ENCODE measurements around the gene ARSD. TPM values are rescaled to one million over a fixed set of nuclear protein-coding genes. Genes with fewer than 3 reads are reported as not detected.
"Not testable (repeated sequence)": the region's sequence is repeated elsewhere in the genome, so short reads cannot be mapped to it uniquely, and the experiment has no call there.

Gene ARSD, protein sequence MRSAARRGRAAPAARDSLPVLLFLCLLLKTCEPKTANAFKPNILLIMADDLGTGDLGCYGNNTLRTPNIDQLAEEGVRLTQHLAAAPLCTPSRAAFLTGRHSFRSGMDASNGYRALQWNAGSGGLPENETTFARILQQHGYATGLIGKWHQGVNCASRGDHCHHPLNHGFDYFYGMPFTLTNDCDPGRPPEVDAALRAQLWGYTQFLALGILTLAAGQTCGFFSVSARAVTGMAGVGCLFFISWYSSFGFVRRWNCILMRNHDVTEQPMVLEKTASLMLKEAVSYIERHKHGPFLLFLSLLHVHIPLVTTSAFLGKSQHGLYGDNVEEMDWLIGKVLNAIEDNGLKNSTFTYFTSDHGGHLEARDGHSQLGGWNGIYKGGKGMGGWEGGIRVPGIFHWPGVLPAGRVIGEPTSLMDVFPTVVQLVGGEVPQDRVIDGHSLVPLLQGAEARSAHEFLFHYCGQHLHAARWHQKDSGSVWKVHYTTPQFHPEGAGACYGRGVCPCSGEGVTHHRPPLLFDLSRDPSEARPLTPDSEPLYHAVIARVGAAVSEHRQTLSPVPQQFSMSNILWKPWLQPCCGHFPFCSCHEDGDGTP
- 1 to 10 TPM in 1 of 2 experiments, under 1 TPM in 1; 0.98 to 1.2 TPM for total RNA-seq

- intact Hi-C loops (cut with micrococcal nuclease), result no loop called here
- no peaks in the 10 kb centered on the region for H3K36me3 Mint-ChIP-seq (ENCODE audit: low read depth)
- H3K27me3 Mint-ChIP-seq, result peaks cover 5% of the 10 kb centered on the region
- peaks cover 2% of the 10 kb centered on the region for H3K9me3 Mint-ChIP-seq
- POLR2A ChIA-PET, result no interaction called here
- no peak for TF ChIP-seq CTCF (IDR thresholded peaks at IDR 0.05)
- CTCF ChIA-PET, result no interaction called here
- peak; percentile 72 for DNase-seq
- H3K4me1 Mint-ChIP-seq (ENCODE audit: low read depth), result no peaks in the 10 kb centered on the region
- peak within 1 kb of the TSS; percentile 74 for H3K4me3 Mint-ChIP-seq
- ATAC-seq, result peak; percentile 96
- peak within 1 kb of the TSS; percentile 30 for H3K27ac Mint-ChIP-seq
These were observed at the start of gene ARSD for GRCh38 chrX:2928583-2929434. Gene ARSD (minus strand): TSS chrX:2929339. CDS start chrX:2929275, 64 bp downstream.

DNA sequence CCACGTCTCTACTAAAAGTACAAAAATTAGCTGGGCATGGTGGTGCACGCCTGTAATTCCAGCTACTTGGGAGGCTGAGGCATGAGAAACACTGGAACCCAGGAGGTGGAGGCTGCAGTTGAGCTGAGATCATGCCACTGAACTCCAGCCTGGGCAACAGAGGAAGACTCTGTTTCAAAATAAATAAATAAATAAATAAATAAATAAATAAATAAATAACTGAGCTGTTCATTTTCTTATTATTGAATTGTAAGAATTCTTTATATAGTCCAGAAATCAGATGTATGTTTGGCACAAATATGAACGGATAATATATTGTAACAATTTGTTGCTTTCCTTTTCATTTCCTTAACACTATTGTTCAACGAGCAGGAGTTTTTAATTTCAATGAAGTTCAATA, 49.5 kb upstream of the ARSD start:
- H3K4me1 Mint-ChIP-seq (ENCODE audit: low read depth); H3K9me3 Mint-ChIP-seq; CTCF ChIA-PET; intact Hi-C loops (cut with micrococcal nuclease); H3K27ac Mint-ChIP-seq; H3K4me3 Mint-ChIP-seq; H3K36me3 Mint-ChIP-seq (ENCODE audit: low read depth); DNase-seq; ATAC-seq; H3K27me3 Mint-ChIP-seq; POLR2A ChIA-PET: not testable (repeated sequence)

GRCh38 chrX:2974961-2975360, 45.8 kb upstream of the ARSD start:
- H3K27ac Mint-ChIP-seq, result no peak overlapping the region

DNA sequence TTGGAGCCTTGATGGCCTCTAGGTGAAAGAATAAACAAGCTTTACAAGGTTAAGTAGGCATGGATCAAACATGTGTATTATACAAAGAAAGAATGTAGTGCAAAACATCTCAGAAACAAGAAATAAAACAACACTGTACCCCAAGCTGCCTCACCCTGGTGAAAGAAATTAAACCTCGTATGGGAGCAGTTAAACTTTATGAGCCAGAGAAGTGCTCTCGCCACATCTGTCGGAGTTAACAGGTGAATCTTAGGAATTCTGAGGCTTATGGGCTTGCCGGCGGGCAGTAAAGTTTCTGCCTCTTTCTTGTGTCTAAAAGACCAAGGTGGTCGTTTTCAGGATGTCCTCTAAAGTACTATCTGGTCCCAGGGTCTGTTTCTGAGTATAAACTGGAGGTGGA, 43.3 kb upstream of the ARSD start:
- Mint-ChIP-seq H3K4me3 (no peak overlapping the region), H3K36me3 (ENCODE audit: low read depth) (no peaks in the 10 kb centered on the region), H3K27me3 (no peaks in the 10 kb centered on the region), H3K27ac (no peak overlapping the region), H3K4me1 (ENCODE audit: low read depth) (peaks cover 7% of the 10 kb centered on the region), H3K9me3 (no peaks in the 10 kb centered on the region)
- no peak for TF ChIP-seq CTCF (IDR thresholded peaks at IDR 0.05)
- DNase-seq (no peak), ATAC-seq (no peak)
- POLR2A ChIA-PET, result no interaction called here
- intact Hi-C loops (cut with micrococcal nuclease), result no loop called here
- CTCF ChIA-PET, result no interaction called here

More at GRCh38 chrX:2974961-2975360, 45.8 kb upstream of the ARSD start:
- intact Hi-C loops (cut with micrococcal nuclease), result no loop called here
- no peak for ATAC-seq
- POLR2A ChIA-PET, result no interaction called here
- H3K27me3 Mint-ChIP-seq, result no peaks in the 10 kb centered on the region
- no peaks in the 10 kb centered on the region for H3K9me3 Mint-ChIP-seq
- no peaks in the 10 kb centered on the region for H3K36me3 Mint-ChIP-seq (ENCODE audit: low read depth)
- no peak for DNase-seq
- H3K4me3 Mint-ChIP-seq, result no peak overlapping the region
- CTCF ChIA-PET, result no interaction called here
- no peaks in the 10 kb centered on the region for H3K4me1 Mint-ChIP-seq (ENCODE audit: low read depth)
- no peak for TF ChIP-seq CTCF (IDR thresholded peaks at IDR 0.05)

GRCh38 chrX:2969021-2969420, 39.9 kb upstream of the ARSD start:
- no peak overlapping the region for H3K4me3 Mint-ChIP-seq
- POLR2A ChIA-PET, result no interaction called here
- intact Hi-C loops (cut with micrococcal nuclease), result no loop called here
- no peaks in the 10 kb centered on the region for H3K27me3 Mint-ChIP-seq
- H3K27ac Mint-ChIP-seq, result no peak overlapping the region
- H3K4me1 Mint-ChIP-seq (ENCODE audit: low read depth), result peaks cover 7% of the 10 kb centered on the region
- H3K36me3 Mint-ChIP-seq (ENCODE audit: low read depth), result no peaks in the 10 kb centered on the region
- ATAC-seq (no peak), DNase-seq (no peak)
- CTCF ChIA-PET, result no interaction called here
- no peaks in the 10 kb centered on the region for H3K9me3 Mint-ChIP-seq
- no peak for TF ChIP-seq CTCF (IDR thresholded peaks at IDR 0.05)

Measured in activated CD8-positive, alpha-beta T cell treated with anti-CD3 and anti-CD28 coated beads for 36 hours (primary cell).